Right lobe of liver (tissue), 4 donors: ENCODE data around the gene SMIM41.

Experiments
- POLR2A ChIP-seq: fragments of 450-650 bp; IDR thresholded peaks from one replicate; pipeline ENCODE4 v1.6.1; 2017; ENCODE audit warnings: antibody characterized with exemption, mild to moderate bottlenecking
- TF ChIP-seq, protein P1 (sequence below), 4 donors: fragments of 200-600 bp in 3 of 4; fragments of 450-650 bp in 1 of 4; IDR thresholded peaks; one replicate each; pipeline versions ENCODE4 v1.5.1 to v1.8.0; 2016 to 2022; ENCODE audit warnings: antibody characterized with exemption in 4 of 4, mild to moderate bottlenecking in 2 of 4
- donor health status: DM: no; HTN: no; CAD: no.
- donor health status: DM: no; HTN: no; CAD: no.
- donor health status: DM: no; HTN: yes; CAD: no.

- TF ChIP-seq, protein P1, sequence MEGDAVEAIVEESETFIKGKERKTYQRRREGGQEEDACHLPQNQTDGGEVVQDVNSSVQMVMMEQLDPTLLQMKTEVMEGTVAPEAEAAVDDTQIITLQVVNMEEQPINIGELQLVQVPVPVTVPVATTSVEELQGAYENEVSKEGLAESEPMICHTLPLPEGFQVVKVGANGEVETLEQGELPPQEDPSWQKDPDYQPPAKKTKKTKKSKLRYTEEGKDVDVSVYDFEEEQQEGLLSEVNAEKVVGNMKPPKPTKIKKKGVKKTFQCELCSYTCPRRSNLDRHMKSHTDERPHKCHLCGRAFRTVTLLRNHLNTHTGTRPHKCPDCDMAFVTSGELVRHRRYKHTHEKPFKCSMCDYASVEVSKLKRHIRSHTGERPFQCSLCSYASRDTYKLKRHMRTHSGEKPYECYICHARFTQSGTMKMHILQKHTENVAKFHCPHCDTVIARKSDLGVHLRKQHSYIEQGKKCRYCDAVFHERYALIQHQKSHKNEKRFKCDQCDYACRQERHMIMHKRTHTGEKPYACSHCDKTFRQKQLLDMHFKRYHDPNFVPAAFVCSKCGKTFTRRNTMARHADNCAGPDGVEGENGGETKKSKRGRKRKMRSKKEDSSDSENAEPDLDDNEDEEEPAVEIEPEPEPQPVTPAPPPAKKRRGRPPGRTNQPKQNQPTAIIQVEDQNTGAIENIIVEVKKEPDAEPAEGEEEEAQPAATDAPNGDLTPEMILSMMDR (IDR thresholded peaks at IDR 0.05): no peak
- TF ChIP-seq POLR2A: no peak
These were observed at the start of gene SMIM41 for GRCh38 chr12:52079576-52080402.
